GM23338 (cell line): Measurements from ENCODE around the gene PLCL1. TPM values are rescaled to one million over a fixed set of nuclear protein-coding genes. Genes with fewer than 3 reads are reported as not detected.

Experiments
- ATAC-seq: fragments of 200-7000 bp; cut with Tn5 transposase; 3 replicates; pipeline ENCODE4 v1.9.1; 2020
- DNase-seq: peaks from one replicate; pipeline ENCODE4 v3.0.0-alpha.2; 2015; ENCODE audit warnings: low spot score
- H2AFZ ChIP-seq: fragments of 200-600 bp; sonication (generic); 2 replicates; pipeline ENCODE4 v1.8.0; 2016; ENCODE audit warnings: antibody characterized with exemption, mild to moderate bottlenecking, moderate library complexity
- H3F3A ChIP-seq: fragments of 200-600 bp; sonication (generic); replicated peaks from 2 replicates; pipeline ENCODE4 v1.8.0; 2017; ENCODE audit warnings: antibody characterized with exemption, mixed run types, low read depth
- H3K27ac ChIP-seq: fragments of 200-600 bp; sonication (generic); 2 replicates; pipeline ENCODE4 v1.6.1; 2016; ENCODE audit warnings: low read depth
- H3K27me3 ChIP-seq: fragments of 200-600 bp; sonication (generic); 2 replicates; pipeline ENCODE4 v1.8.0; 2016; ENCODE audit warnings: mild to moderate bottlenecking, mixed run types, moderate library complexity; ENCODE audit not compliant: insufficient read depth
- H3K36me3 ChIP-seq: fragments of 200-600 bp; sonication (generic); 2 replicates; pipeline ENCODE4 v1.8.0; 2016; ENCODE audit warnings: mild to moderate bottlenecking; ENCODE audit not compliant: insufficient read depth
- H3K4me1 ChIP-seq: fragments of 200-600 bp; sonication (generic); 2 replicates; pipeline ENCODE4 v1.8.0; 2016; ENCODE audit warnings: mild to moderate bottlenecking, moderate library complexity; ENCODE audit not compliant: insufficient read depth
- H3K4me2 ChIP-seq: fragments of 200-600 bp; sonication (generic); 2 replicates; pipeline ENCODE4 v1.7.1; 2017; ENCODE audit warnings: mixed run types
- H3K4me3 ChIP-seq: fragments of 200-600 bp; sonication (generic); 2 replicates; pipeline ENCODE4 v1.6.1; 2016; ENCODE audit warnings: mixed run types
- H3K79me2 ChIP-seq: fragments of 200-600 bp; sonication (generic); replicated peaks from 2 replicates; pipeline ENCODE4 v1.8.0; 2017; ENCODE audit warnings: mild to moderate bottlenecking; ENCODE audit not compliant: insufficient read depth
- H3K9me2 ChIP-seq: fragments of 200-600 bp; sonication (generic); 2 replicates; pipeline ENCODE4 v1.8.0; 2017; ENCODE audit not compliant: insufficient read depth
- H4K20me1 ChIP-seq: fragments of 200-600 bp; sonication (generic); replicated peaks from 2 replicates; pipeline ENCODE4 v1.8.0; 2017; ENCODE audit warnings: mild to moderate bottlenecking; ENCODE audit not compliant: insufficient read depth
- H3K27ac Mint-ChIP-seq: 2 replicates; pipeline ENCODE4 v1.8.0; 2020; ENCODE audit warnings: inconsistent platforms, mild to moderate bottlenecking, moderate library complexity, mixed read lengths
- H3K27me3 Mint-ChIP-seq: 3 replicates; pipeline ENCODE4 v1.8.0; 2022; ENCODE audit warnings: low read depth, mild to moderate bottlenecking, moderate library complexity, mixed read lengths, inconsistent platforms; ENCODE audit not compliant: insufficient read depth, poor library complexity
- H3K36me3 Mint-ChIP-seq: 3 replicates; pipeline ENCODE4 v1.8.0; 2021; ENCODE audit warnings: low read depth, mild to moderate bottlenecking, inconsistent platforms, moderate library complexity, mixed read lengths
- H3K4me1 Mint-ChIP-seq: 3 replicates; pipeline ENCODE4 v1.8.0; 2020; ENCODE audit warnings: mild to moderate bottlenecking, inconsistent platforms, mixed read lengths
- H3K4me3 Mint-ChIP-seq: 3 replicates; pipeline ENCODE4 v1.8.0; 2021; ENCODE audit warnings: moderate library complexity, mild to moderate bottlenecking, inconsistent platforms, mixed read lengths
- H3K9me3 Mint-ChIP-seq: 3 replicates; pipeline ENCODE4 v1.8.0; 2020; ENCODE audit warnings: moderate library complexity, mild to moderate bottlenecking, inconsistent platforms, mixed read lengths
- CREB1 ChIP-seq: fragments of 250-450 bp; sonication (Bioruptor Pico); IDR thresholded peaks from 2 replicates; pipeline ENCODE4 v1.5.0; 2020; ENCODE audit warnings: low read depth, mild to moderate bottlenecking, moderate library complexity
- ETS1 ChIP-seq: IDR thresholded peaks from 2 replicates; pipeline ENCODE4 v1.6.1; 2016; ENCODE audit warnings: antibody characterized with exemption
- EZH2 ChIP-seq: fragments of 200-600 bp; sonication (generic); IDR thresholded peaks from one replicate; pipeline ENCODE4 v1.8.0; 2017; ENCODE audit warnings: antibody characterized with exemption, mild to moderate bottlenecking, low read depth; ENCODE audit not compliant: unreplicated experiment
- JUNB ChIP-seq: IDR thresholded peaks from one replicate; pipeline ENCODE4 v1.6.1; 2016; ENCODE audit warnings: antibody characterized with exemption; ENCODE audit not compliant: unreplicated experiment
- NANOG ChIP-seq: IDR thresholded peaks from 2 replicates; pipeline ENCODE4 v1.6.1; 2016; ENCODE audit warnings: antibody characterized with exemption, borderline replicate concordance
- POLR2AphosphoS5 ChIP-seq: IDR thresholded peaks from 2 replicates; pipeline ENCODE4 v1.6.1; 2016; ENCODE audit warnings: antibody characterized with exemption, low read depth
- REST ChIP-seq: IDR thresholded peaks from one replicate; pipeline ENCODE4 v1.6.1; 2018; ENCODE audit warnings: antibody characterized with exemption; ENCODE audit not compliant: unreplicated experiment
- STAT1 ChIP-seq: IDR thresholded peaks from one replicate; pipeline ENCODE4 v1.6.1; 2016; ENCODE audit warnings: antibody characterized with exemption; ENCODE audit not compliant: unreplicated experiment
- ZNF114 ChIP-seq: fragments of 250-450 bp; sonication (Bioruptor Pico); IDR thresholded peaks from 2 replicates; pipeline ENCODE4 v1.5.0; 2020; ENCODE audit warnings: mild to moderate bottlenecking, moderate library complexity
- ZNF462 ChIP-seq: fragments of 250-450 bp; sonication (Bioruptor Pico); IDR thresholded peaks from 2 replicates; pipeline ENCODE4 v1.5.0; 2020; ENCODE audit warnings: mild to moderate bottlenecking, moderate library complexity
- polyA plus RNA-seq: library from polyadenylated mRNA; unstranded; fragments of >200 nt; fragmentation: Nextera tagmentation; extraction: Ambion mirVana; gene quantifications from 2 replicates; pipeline ENCODE4 v1.2.1, GENCODE V29; 2016
- total RNA-seq: library from RNA; depleted of rRNA; stranded (reverse); fragments of >200 nt; shearing (Covaris generic); gene quantifications from 2 replicates; pipeline ENCODE4 v1.2.3, GENCODE V29; 2014

PLCL1 gene
- total and polyA plus RNA-seq, 2 experiments from 2014 or later, result not detected

- Histone ChIP-seq H3K4me3 (no peak overlapping the region), H2AFZ (no peak overlapping the region), H3K36me3 (no peaks in the 10 kb centered on the region), H3K4me1 (no peaks in the 10 kb centered on the region; the same call in 1 of the 2 replicates), H4K20me1 (no peaks in the 10 kb centered on the region), H3F3A (no peaks in the 10 kb centered on the region), H3K9me2 (0 out of 2 replicates have a peak, but pooled peaks cover 4% of the 10 kb centered on the region), H3K27ac (no peak overlapping the region), H3K79me2 (no peaks in the 10 kb centered on the region), H3K4me2 (no peak overlapping the region), H3K27me3 (no peaks in the 10 kb centered on the region)
- no peak overlapping the region for H3K4me3 Mint-ChIP-seq
- no peaks in the 10 kb centered on the region for H3K36me3 Mint-ChIP-seq
- H3K9me3 Mint-ChIP-seq, result no peaks in the 10 kb centered on the region
- TF ChIP-seq POLR2AphosphoS5 (no peak), EZH2 (no peak), ETS1 (no peak)
- H3K27me3 Mint-ChIP-seq, result peaks cover 1% of the 10 kb centered on the region
- peaks cover 6% of the 10 kb centered on the region; the same call in 2 of the 3 replicates for H3K4me1 Mint-ChIP-seq
- DNase-seq (no peak), ATAC-seq (no peak)
- no peak overlapping the region for H3K27ac Mint-ChIP-seq
These were observed 148.3 kb downstream of the PLCL1 start for GRCh38 chr2:197952540-197953202.

- ATAC-seq, result no peak
- H3K27ac Mint-ChIP-seq, result no peak overlapping the region
- TF ChIP-seq STAT1, result no peak
- TF ChIP-seq ZNF114 (CRISPR knock-in tag), result no peak
- TF ChIP-seq CREB1 (CRISPR knock-in tag), result no peak
- no peak for TF ChIP-seq JUNB
- no peak for TF ChIP-seq NANOG
- TF ChIP-seq REST, result no peak
- no peak for TF ChIP-seq POLR2AphosphoS5
- TF ChIP-seq ZNF462 (CRISPR knock-in tag), result no peak
These were observed 149.9 kb downstream of the PLCL1 start for GRCh38 chr2:197954328-197954727.

More at GRCh38 chr2:197954328-197954727, 149.9 kb downstream of the PLCL1 start:
- Histone ChIP-seq H3K27ac (no peak overlapping the region), H4K20me1 (no peaks in the 10 kb centered on the region), H3K9me2 (0 out of 2 replicates have a peak, but pooled peaks cover 4% of the 10 kb centered on the region), H3K27me3 (no peaks in the 10 kb centered on the region), H2AFZ (no peak overlapping the region), H3K4me2 (no peak overlapping the region), H3K79me2 (no peaks in the 10 kb centered on the region), H3K4me1 (no peaks in the 10 kb centered on the region; the same call in 1 of the 2 replicates), H3K36me3 (no peaks in the 10 kb centered on the region), H3F3A (no peaks in the 10 kb centered on the region), H3K4me3 (no peak overlapping the region)
- no peaks in the 10 kb centered on the region for H3K9me3 Mint-ChIP-seq
- no peak overlapping the region for H3K4me3 Mint-ChIP-seq
- H3K36me3 Mint-ChIP-seq, result no peaks in the 10 kb centered on the region
- peaks cover 1% of the 10 kb centered on the region for H3K27me3 Mint-ChIP-seq
- peaks cover 2% of the 10 kb centered on the region; the same call in 2 of the 3 replicates for H3K4me1 Mint-ChIP-seq
- DNase-seq, result no peak
